ENCODE results near the gene GHR.

- no peak for TF ChIP-seq POLR2AphosphoS5 (IDR thresholded peaks at IDR 0.05)
- TF ChIP-seq CTCF (IDR thresholded peaks at IDR 0.05) = no peak
Measured at GRCh38 chr5:42392917-42393316, 30.3 kb upstream of the GHR start.
